HG03520 (cell line): ENCODE results near the gene SLC22A3.
A peak's percentile ranks its signal among the peaks of the same experiment; 100 is the strongest.
"Not testable (repeated sequence)": the region's sequence is repeated elsewhere in the genome, so short reads cannot be mapped to it uniquely, and the experiment has no call there.

Experiments used
- ATAC-seq: cut with Tn5 transposase; IDR thresholded peaks from one replicate; pipeline ENCODE4 v1.9.1; 2021; ENCODE audit warnings: mild to moderate bottlenecking, moderate library complexity; ENCODE audit not compliant: unreplicated experiment

SLC22A3 gene

GRCh38 chr6:160435935-160436334, 87.8 kb downstream of the SLC22A3 start:
- no peak for ATAC-seq

GRCh38 chr6:160437154-160437553, 89.0 kb downstream of the SLC22A3 start:
- ATAC-seq = no peak

GRCh38 chr6:160437775-160438174, 89.6 kb downstream of the SLC22A3 start:
- ATAC-seq = no peak

- ATAC-seq = no peak
Measured at GRCh38 chr6:160438481-160438880, 90.3 kb downstream of the SLC22A3 start.

GRCh38 chr6:160439751-160440150, 91.6 kb downstream of the SLC22A3 start:
- ATAC-seq = no peak

GRCh38 chr6:160442151-160442550, 94.0 kb downstream of the SLC22A3 start:
- ATAC-seq = no peak

GRCh38 chr6:160445130-160445529, 97.0 kb downstream of the SLC22A3 start:
- ATAC-seq = no peak

GRCh38 chr6:160447350-160447749, 99.2 kb downstream of the SLC22A3 start:
- ATAC-seq = no peak

- ATAC-seq = not testable (repeated sequence)
Measured at GRCh38 chr6:160449787-160450186, 101.6 kb downstream of the SLC22A3 start.

GRCh38 chr6:160450849-160451248, 102.7 kb downstream of the SLC22A3 start:
- no peak for ATAC-seq

- no peak for ATAC-seq
Measured at GRCh38 chr6:160454303-160454702, 106.1 kb downstream of the SLC22A3 start.

GRCh38 chr6:160455081-160455480, 106.9 kb downstream of the SLC22A3 start:
- no peak for ATAC-seq

GRCh38 chr6:160455541-160456213, 107.5 kb downstream of the SLC22A3 start:
- ATAC-seq = peak; percentile 80

- ATAC-seq = no peak
Measured at GRCh38 chr6:160456214-160456546, 108.0 kb downstream of the SLC22A3 start.

GRCh38 chr6:160457823-160458222, 109.6 kb downstream of the SLC22A3 start:
- no peak for ATAC-seq

GRCh38 chr6:160461641-160462040, 113.5 kb downstream of the SLC22A3 start:
- ATAC-seq = no peak

- no peak for ATAC-seq
Measured at GRCh38 chr6:160462116-160462515, 113.9 kb downstream of the SLC22A3 start.

- ATAC-seq = peak; percentile 98
Measured at GRCh38 chr6:160462551-160463109, 114.5 kb downstream of the SLC22A3 start.

- no peak for ATAC-seq
Measured at GRCh38 chr6:160464744-160465143, 116.6 kb downstream of the SLC22A3 start.

- ATAC-seq = not testable (repeated sequence)
Measured at GRCh38 chr6:160467261-160467871, 119.2 kb downstream of the SLC22A3 start.

- ATAC-seq = no peak
Measured at GRCh38 chr6:160469153-160469552, 121.0 kb downstream of the SLC22A3 start.

GRCh38 chr6:160476056-160476455, 127.9 kb downstream of the SLC22A3 start:
- ATAC-seq = not testable (repeated sequence)
